ENCODE measurements around the gene KRTAP12-1.
"Not testable (repeated sequence)": the region's sequence is repeated elsewhere in the genome, so short reads cannot be mapped to it uniquely, and the experiment has no call there.

The KRTAP12-1 gene

DNA sequence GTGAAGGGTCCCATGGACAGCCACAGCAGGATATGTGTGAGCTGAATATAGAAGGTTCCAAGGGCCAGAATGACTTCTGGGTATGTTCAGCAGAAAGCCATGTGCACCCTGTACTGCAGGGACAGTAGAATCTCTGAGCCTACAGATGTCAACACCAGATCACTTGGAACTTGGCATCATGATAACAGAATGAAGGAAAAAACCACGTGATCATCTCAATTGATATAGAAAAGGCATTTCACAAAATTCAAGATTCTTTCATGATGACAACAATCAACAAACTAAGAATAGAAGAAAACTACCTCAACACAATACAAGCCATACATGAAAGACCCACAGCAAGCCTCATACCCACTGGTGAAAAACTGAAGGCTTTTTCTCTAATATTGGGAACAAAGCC lies 14.4 kb downstream of the KRTAP12-1 start:
- no peak for DNase-seq (ENCODE audit: low read depth)

DNA sequence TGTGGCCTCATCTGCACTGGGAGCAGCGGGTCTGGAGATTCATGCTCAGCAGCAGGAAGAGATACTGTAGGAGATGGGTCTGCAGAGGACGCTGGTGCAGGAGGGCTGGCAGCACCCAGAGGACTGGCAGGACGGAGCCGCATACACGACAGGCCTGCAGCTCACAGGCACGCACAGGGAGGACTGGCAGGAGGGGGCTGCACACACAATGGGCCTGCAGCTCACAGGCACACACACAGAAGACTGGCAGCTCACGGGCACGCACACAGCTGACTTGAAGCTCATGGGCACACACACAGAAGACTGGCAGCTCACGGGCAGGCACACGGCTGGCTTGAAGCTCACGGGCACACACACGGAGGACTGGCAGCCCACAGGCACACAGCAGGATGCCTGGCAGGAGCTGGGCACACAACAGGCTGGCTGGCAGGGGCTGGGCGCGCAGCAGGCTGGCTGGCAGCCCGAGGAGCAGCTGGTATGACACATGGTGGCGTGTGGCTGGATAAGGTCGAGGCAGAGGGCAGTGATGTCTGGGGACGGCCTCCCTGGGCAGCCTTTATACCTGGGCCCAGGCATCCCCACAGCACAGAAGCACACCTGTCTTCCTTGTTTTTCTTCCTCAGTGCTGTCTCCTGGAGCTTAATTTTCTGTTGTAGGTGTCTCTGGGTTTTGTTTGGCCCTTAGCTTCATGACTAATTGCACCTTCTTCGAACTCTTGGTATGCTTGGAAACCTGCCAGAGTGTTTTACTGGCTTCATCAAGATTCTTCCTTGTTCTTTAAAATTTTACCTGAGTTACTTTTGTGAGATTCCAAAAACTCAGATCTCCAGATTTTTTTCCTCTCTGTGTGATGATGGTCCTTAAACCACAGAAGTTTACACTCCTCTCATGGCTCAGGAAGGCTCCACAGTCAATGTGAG lies 15.3 kb downstream of the KRTAP12-1 start, which contains the start of gene KRTAP12-2:
TSS of gene KRTAP12-2 (minus strand) at position 527 of the 920 bp plus-strand sequence. CDS start at position 486, 41 bp downstream.
- no peak for DNase-seq (ENCODE audit: low read depth)

DNA sequence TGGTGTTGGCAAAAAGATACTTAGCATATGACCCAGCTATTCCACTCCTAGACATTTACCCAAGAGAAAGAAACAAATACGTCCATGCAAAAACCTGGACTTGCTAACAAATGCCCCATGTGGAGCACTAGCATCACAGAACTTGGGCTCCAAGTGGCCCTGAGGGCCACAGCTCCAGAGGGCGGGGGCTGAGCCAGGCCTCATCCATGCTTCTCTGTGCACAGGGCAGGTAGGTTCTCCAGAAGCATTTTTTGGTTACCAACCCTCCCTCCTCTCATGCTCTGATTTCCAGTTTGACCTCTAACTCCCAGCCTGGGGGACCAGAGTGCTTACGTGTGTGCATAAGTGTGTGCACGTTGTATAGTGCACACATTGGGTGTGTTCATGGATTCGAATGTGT lies 17.3 kb downstream of the KRTAP12-1 start:
- DNase-seq (ENCODE audit: low read depth), result no peak

DNA sequence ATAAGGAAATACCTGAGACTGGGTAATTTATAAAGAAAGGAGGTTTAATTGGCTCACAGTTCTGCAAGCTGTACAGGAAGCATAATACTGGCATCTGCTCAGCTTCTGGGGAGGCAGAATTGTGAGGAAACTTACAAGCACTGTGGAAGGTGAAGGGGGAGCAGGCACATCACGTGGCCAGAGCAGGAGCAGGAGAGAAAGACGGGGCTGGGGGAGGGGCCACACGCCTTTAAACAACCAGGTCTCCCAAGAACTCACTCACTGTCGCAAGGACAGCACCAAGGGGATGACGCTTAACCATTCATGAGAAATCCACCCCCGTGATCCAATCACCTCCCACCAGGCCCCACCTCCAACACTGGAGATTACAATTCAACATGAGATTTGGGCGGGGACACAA lies 20.4 kb downstream of the KRTAP12-1 start:
- not testable (repeated sequence) for DNase-seq (ENCODE audit: low read depth)

DNA sequence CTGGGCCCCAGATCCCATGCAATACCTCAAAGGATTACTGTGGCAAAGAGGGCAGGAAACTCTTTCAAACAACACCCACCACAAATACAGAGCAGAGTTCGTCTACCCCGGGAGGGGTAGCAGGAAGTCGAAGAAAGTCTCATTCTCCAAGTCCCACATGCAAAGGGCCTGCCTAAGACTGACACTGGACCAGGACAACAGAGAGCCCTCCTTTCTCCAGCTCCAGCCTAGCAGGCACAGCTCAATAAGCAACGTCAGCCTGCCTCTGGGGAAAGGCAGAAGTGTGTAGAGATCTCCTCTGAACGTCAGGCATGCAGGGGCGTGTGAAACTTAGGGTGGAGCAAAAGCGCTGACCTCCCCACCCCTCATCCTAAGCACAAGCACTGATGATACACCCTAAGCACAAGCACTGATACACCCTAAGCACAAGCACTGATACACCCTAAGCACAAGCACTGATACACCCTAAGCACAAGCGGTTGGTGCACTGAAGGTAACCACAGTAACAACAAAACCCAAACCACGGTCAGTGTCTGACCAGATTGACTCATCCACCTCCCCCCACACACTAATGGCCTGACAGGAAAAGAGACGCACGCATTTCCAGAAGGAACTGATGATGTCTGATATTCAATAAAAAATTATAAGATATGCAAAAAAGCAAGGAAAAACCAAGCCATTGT lies 22.9 kb downstream of the KRTAP12-1 start:
- DNase-seq (ENCODE audit: low read depth), result no peak

DNA sequence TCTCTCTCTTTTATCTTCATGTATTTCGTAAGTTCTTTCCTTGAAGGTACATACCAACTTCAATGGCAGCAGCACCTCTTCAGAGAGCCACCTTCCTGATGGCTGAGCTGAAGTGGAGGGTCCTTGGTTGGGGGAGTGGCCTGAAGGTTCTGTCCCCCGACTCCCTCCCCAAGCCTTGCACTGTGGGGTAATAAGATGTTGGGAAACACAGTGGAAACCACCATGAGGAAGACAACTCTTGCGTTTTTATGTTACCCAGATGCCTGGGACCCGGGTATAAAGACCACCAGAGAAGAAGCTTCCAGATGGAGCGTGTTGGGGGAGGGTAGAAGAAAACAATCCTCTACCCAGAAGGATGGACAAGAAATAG lies 23.4 kb downstream of the KRTAP12-1 start:
- DNase-seq (ENCODE audit: low read depth), result no peak

DNA sequence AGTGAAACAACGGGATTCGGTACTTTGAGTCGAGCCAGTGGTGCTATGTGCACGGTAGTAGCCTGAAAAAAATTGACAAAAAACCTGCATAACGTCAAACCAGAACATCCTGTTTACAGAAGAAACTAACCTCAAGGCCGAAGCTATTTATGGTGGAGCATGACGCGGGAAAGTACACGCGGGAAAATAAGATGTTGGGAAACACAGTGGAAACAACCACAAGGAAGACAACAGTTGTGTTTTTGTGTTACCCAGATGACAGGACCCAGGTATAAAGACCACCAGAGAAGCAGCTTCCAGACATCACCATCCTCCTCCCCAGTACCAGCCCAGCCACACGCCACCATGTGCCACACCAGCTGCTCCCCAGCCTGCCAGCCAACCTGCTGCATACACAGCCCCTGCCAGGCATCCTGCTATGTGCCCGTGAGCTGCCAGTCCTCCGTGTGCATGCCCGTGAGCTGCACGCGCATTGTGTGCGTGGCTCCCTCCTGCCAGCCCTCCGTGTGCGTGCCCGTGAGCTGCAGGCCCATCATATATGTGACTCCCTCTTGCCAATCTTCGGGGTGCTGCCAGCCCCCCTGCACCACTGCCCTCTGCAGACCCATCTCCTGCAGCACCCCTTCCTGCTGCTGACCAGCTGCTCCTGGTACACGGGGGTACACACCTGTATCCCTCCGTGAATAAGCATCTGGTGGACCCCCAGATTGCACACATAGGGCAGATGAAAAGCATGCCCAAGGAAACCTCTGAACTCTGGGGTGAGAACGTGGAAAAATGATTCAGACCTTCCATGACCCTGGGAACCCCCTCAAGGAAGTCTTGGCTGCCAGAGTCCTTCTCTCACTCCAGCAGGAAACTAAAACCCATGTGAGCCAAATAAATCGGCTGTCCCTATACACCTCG lies 24.1 kb downstream of the KRTAP12-1 start, which contains the start of gene KRTAP12-3:
TSS of gene KRTAP12-3 (plus strand) at position 298 of the 906 bp plus-strand sequence. CDS start at position 346, 48 bp downstream.
- DNase-seq (ENCODE audit: low read depth), result no peak

DNA sequence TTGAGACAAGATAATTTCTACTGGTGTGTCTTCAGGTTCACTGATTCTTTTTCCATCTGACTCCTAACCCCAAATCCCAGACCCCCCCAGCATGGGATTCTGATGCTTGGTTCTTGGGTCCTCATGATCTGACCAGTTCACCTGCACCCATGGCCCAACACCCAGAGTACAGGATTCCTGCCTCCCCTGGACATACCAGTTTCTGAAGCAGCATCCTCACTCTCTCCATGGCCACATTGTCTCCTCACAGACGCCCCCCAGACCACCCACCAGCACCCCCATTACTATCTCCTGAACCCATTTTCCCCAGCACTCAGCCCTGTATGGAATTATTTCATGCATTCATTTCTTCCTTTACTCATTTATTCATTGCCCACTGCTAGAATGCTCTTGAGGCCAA lies 25.1 kb downstream of the KRTAP12-1 start:
- DNase-seq (ENCODE audit: low read depth), result no peak

DNA sequence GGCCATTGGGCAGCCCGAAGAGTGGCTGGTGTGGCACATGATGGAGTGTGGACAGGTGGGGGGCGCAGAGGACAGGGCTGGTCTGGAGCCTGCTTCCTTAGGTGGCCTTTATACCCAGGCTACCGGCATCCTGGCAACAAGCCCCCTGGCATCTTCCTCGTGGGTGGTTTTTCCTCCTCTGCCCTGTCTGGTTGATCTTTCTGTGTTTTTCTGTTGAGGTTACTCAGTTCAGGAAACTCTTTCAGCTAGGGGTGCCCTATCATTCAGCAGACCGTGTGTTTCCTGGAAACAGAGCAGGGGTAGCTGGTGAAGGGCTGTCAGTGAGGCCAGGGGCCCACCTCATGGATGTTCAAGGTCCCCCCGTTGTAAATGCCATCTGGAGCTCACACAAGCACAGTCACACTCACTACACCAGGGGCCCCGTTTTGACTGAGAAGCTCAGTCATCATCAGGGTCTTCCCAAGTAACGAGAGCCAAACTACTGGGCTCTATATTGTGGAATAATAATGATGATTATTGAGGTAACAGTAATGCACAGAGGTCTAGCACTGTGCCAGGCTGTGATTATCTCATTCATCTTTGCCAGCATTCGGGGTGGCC lies 27.3 kb downstream of the KRTAP12-1 start, which contains the start of gene KRTAP12-4:
TSS of gene KRTAP12-4 (minus strand) at position 84 of the 600 bp plus-strand sequence. CDS start at position 39, 45 bp downstream.
- DNase-seq (ENCODE audit: low read depth), result no peak

DNA sequence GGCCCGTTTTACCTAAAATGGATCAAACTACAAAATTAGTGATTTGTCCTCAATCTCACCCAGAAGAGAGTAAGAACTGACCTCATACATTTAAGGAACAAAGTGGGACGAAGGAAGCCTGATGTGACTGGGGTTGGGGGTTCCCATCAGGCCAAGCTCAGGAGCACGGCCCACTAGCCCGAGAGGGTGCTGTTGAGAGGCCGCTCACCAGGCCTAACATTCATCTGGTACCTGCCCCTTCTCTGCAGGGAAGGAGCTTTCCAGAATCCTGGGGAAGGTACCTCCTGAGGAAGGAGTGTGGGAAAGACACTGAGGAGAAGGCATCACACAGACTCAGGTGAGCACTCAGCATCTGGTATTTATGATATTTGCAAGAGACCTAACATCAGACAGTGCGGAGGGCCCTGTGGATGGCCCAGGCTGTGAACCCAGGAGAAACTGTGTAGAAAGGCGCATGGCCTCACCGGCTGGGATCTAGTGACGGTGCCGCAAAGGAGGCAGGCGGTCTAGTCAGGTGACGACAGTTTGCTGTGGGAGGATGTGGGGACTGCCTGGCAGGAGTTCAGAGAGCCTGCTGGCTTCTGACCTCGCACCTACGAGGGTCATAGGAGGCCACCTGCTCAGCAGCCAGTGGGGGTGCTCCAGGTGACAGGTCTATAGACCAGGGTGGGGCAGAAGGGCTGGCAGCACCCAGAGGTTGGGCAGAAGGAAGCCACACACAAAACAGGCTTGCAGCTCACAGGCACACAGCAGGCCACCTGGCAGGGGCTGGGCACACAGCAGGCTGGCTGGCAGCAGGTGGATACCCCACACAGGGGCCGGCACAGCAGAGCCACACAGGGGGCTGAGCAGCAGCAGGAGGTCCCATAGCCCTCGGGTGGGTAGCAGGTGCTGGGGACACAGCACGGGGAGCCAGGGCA lies 28.0 kb downstream of the KRTAP12-1 start:
- no peak for DNase-seq (ENCODE audit: low read depth)

DNA sequence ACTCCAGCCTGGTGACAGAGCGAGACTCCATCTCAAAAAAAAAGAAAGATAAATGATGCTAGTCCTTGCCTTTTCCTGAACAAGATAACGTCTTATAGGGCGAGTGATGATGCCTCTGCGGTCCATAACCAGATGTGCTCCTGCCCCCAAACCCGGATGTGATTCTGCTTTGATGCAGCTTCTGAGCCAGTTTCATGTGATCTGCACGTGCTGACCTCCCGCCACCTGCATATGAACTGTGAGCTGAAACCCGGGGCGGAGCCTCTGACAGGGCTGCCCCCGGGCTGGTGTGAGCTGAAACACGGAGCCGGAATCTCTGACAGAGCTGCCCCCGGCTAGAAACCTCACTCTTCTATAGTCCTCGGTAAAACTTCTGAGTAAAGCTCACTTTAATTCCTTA lies 28.8 kb downstream of the KRTAP12-1 start:
- DNase-seq (ENCODE audit: low read depth), result no peak

DNA sequence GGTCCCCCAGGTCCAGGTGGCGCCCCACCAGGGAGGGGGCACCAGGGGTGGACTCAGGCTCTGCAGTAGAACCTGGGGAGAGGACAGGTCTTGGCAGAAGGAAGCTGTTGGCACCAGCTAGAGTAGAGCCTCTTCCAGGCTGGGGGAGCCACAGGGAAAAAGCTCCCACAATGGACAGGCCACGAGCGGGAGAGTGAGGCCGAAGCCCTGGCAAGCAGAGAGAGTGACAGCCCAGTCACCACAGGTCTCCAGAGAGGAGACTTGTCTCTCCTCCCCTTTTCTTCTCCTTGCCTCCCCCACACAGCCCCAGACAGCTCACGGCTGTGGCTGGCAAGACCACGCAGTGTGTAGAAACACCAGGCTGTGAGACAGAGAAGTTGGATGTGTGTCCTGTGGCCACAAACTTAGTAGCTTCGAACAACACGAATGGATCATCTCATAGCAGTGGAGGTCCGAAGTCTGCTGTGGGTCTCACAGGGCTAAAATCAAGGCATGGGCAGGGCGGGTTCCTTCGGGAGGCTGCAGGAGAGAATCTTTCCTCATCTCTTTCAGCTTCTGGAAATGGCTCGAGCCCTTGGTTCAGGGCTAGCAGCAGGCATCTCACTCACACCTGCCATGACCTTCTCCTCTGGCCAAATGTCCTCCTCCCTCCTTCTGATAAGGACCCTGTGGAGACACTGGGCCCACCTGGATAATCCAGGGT lies 30.8 kb downstream of the KRTAP12-1 start:
- no peak for DNase-seq (ENCODE audit: low read depth)

DNA sequence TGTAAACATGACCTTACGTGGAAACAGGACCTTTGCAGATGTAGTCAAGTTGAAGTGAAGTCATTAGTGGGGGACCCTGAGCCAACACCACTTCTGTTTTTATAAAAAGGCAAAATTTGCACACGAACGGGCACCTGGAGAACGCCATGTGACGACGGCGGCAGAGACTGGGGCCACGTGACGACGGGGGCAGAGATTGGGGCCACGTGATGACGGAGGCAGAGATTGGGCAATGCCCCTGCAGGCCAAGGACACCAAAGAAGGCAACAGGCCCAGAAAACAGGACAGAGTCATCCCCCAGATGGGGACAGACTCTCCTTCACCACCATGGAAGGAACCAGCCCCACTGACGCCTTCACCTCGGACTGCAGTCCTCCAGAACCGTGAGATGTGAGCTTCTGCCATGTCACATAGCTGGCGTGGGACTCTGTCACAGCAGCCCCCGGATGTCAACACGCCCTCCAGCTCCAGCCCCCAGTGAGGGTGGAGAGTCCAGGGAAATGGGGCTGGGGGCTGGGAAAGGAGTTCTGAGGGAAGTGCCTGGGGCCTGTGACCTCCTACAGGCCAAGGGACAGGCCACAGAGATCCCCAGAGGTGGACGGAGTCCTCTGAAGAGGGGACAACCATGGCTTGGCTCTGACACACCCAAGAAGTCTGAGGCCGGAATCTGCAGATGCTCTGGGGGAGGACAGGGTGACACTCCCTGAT lies 31.5 kb downstream of the KRTAP12-1 start:
- DNase-seq (ENCODE audit: low read depth), result no peak

DNA sequence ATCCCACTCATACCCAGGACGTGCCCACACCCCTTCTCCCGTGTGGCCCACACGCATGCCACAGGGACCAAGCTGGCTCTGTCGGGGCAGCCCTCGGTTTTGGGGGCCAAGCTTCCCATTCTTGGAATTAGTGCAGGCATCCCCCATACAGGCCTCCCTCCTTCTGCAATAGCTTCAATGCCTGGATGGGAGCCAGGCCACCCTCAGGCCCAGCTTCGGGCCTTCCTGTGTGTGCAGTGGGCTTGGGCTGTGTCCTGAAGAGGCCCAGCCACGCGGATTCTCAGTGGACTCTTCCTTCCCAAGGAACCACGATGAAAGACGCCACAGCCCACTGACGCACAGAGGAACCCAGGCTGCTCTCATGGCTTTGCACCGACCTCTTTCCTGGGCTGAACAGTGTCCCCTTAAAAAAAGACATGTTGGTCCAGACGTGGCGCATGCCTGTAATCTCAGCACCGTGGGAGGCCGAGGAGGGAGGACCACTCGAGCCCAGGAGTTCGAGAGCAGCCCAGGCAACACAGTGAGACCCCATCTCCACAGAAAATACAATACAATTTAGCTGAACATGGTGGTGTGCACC lies 32.4 kb downstream of the KRTAP12-1 start:
- no peak for DNase-seq (ENCODE audit: low read depth)

DNA sequence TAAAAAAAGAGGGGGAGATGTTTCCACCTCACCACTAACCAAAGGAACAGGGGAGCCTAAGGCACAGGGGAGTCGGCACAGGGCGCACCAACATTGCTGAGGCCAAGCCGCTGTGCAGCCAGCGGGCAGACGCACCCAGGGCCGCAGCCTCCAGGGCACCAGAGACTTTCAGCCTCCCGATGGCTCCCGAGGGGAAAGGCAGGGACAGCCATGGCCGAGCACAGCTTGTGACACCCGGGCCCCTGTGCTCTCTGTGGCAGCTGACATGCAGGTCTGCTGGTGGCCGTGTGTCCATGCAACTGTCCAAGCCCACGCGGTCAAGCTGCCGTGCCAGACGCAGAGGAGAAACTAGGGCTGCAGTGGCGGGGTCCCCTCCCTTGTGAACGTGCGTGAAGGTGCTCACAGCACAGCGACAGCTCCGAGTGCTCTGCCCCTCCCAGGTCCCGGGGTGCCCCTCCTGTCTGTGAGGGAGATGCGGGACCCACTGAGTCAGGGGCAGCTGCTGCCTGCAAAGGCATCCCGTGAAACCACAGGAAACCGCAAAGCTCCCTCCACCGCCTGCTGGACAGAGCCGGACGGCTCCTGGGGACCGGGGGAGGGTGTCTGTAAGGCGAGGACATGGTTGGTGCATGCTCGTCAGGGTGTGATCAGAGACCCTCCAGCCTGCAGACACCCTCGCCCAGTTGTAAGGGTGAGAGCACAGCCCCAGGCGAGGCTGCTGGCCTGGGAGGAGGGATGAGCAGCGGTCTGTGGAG lies 33.2 kb downstream of the KRTAP12-1 start:
- DNase-seq (ENCODE audit: low read depth), result no peak

DNA sequence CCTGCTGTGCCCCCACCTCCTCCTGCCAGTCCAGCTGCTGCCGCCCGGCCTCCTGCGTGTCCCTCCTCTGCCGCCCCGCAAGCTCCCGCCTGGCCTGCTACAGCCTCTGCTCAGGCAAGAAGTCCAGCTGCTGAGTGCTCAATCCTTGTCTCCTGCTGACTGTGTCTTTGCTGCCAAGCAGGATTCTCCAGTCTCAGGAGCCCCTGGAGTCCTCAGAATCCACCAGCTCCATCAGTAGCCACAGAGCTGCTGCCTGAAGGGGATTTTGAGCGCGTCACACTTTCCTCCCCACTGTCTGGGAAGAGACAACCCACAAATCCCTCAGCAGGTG lies 34.8 kb downstream of the KRTAP12-1 start:
- DNase-seq (ENCODE audit: low read depth), result no peak

DNA sequence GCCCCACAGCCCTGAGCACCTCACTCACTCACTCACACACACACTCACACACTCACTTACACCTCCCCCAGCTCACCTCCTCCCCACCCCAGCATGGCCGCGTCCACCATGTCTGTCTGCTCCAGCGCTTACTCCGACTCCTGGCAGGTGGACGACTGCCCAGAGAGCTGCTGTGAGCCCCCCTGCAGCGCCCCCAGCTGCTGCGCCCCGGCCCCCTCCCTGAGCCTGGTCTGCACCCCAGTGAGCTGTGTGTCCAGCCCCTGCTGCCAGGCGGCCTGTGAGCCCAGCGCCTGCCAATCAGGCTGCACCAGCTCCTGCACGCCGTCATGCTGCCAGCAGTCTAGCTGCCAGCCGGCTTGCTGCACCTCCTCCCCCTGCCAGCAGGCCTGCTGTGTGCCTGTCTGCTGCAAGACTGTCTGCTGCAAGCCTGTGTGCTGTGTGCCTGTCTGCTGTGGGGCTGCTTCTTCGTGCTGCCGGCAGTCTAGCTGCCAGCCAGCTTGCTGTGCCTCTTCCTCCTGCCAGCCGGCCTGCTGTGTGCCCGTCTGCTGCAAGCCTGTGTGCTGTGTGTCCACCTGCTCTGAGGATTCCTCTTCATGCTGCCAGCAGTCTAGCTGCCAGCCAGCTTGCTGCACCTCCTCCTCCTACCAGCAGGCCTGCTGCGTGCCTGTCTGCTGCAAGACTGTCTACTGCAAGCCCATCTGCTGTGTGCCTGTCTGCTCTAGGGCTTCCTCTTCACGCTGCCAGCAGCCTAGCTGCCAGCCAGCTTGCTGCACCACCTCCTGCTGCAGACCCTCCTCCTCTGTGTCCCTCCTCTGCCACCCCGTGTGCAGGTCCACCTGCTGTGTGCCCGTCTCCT lies 35.4 kb downstream of the KRTAP12-1 start, which contains the start of gene KRTAP10-11:
TSS of gene KRTAP10-11 (plus strand) at position 49 of the 856 bp plus-strand sequence. CDS start at position 94, 45 bp downstream.
- not testable (repeated sequence) for DNase-seq (ENCODE audit: low read depth)

Data from HS-27A (cell line).